Brain pericyte (primary cell): ENCODE measurements around the gene SP1.
"Not testable (repeated sequence)": the region's sequence is repeated elsewhere in the genome, so short reads cannot be mapped to it uniquely, and the experiment has no call there.

Source experiments
- DNase-seq: peaks from one replicate; pipeline ENCODE4 v3.0.0-alpha.2; 2012; ENCODE audit warnings: low read depth, low spot score

Gene SP1

GRCh38 chr12:53358836-53359419 lies 21.0 kb upstream of the SP1 start:
- DNase-seq, result no peak

GRCh38 chr12:53361638-53362037 lies 18.3 kb upstream of the SP1 start:
- not testable (repeated sequence) for DNase-seq

GRCh38 chr12:53365245-53365904 lies 14.6 kb upstream of the SP1 start:
- DNase-seq, result no peak

- DNase-seq, result not testable (repeated sequence)
Observed at GRCh38 chr12:53373554-53374133, 6.3 kb upstream of the SP1 start.

GRCh38 chr12:53374277-53374676 lies 5.7 kb upstream of the SP1 start:
- not testable (repeated sequence) for DNase-seq

- DNase-seq, result no peak
Observed at GRCh38 chr12:53376747-53377146, 3.2 kb upstream of the SP1 start.

GRCh38 chr12:53378222-53378621 lies 1.8 kb upstream of the SP1 start:
- no peak for DNase-seq

GRCh38 chr12:53378724-53379388 lies 1.1 kb upstream of the SP1 start:
- DNase-seq, result no peak

- DNase-seq, result peak; percentile 100
Observed at GRCh38 chr12:53379389-53380103, 430 bp upstream of the SP1 start.

- no peak for DNase-seq
Observed at GRCh38 chr12:53380794-53381730, 1.1 kb downstream of the SP1 start.

- no peak for DNase-seq
Observed at GRCh38 chr12:53381731-53382630, 2.0 kb downstream of the SP1 start.

GRCh38 chr12:53383258-53383657 lies 3.3 kb downstream of the SP1 start:
- DNase-seq, result no peak

GRCh38 chr12:53386381-53386780 lies 6.4 kb downstream of the SP1 start:
- not testable (repeated sequence) for DNase-seq

GRCh38 chr12:53388932-53389331 lies 9.0 kb downstream of the SP1 start:
- DNase-seq, result no peak

GRCh38 chr12:53389702-53390101 lies 9.7 kb downstream of the SP1 start:
- no peak for DNase-seq

- no peak for DNase-seq
Observed at GRCh38 chr12:53391724-53392123, 11.7 kb downstream of the SP1 start.

GRCh38 chr12:53399896-53400295 lies 19.9 kb downstream of the SP1 start:
- DNase-seq, result no peak

- not testable (repeated sequence) for DNase-seq
Observed at GRCh38 chr12:53402351-53402750, 22.4 kb downstream of the SP1 start.

- DNase-seq, result no peak
Observed at GRCh38 chr12:53402871-53403270, 22.9 kb downstream of the SP1 start.

GRCh38 chr12:53410951-53411350 lies 31.0 kb downstream of the SP1 start:
- DNase-seq, result no peak
